ENCODE results near the gene NOLC1.

DNA sequence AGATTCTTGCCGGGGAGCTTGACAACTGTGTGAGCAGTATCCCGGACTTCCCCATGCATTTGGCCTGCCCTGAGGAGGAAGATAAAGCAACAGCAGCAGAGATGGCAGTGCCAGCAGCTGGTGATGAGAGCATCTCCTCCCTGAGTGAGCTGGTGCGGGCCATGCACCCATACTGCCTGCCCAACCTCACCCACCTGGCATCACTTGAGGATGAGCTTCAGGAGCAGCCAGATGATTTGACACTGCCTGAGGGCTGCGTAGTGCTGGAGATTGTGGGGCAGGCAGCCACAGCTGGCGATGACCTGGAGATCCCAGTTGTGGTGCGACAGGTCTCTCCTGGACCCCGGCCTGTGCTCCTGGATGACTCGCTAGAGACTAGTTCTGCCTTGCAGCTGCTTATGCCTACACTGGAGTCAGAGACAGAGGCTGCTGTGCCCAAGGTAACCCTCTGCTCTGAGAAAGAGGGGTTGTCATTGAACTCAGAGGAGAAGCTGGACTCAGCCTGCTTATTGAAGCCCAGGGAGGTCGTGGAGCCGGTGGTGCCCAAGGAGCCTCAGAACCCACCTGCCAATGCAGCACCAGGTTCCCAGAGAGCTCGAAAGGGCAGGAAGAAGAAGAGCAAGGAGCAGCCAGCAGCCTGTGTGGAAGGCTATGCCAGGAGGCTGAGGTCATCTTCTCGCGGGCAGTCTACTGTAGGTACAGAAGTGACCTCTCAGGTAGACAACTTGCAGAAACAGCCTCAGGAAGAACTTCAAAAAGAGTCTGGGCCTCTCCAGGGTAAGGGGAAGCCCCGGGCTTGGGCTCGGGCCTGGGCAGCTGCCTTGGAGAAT is 12.7 kb upstream of the NOLC1 start:
- TF ChIP-seq, protein P1, sequence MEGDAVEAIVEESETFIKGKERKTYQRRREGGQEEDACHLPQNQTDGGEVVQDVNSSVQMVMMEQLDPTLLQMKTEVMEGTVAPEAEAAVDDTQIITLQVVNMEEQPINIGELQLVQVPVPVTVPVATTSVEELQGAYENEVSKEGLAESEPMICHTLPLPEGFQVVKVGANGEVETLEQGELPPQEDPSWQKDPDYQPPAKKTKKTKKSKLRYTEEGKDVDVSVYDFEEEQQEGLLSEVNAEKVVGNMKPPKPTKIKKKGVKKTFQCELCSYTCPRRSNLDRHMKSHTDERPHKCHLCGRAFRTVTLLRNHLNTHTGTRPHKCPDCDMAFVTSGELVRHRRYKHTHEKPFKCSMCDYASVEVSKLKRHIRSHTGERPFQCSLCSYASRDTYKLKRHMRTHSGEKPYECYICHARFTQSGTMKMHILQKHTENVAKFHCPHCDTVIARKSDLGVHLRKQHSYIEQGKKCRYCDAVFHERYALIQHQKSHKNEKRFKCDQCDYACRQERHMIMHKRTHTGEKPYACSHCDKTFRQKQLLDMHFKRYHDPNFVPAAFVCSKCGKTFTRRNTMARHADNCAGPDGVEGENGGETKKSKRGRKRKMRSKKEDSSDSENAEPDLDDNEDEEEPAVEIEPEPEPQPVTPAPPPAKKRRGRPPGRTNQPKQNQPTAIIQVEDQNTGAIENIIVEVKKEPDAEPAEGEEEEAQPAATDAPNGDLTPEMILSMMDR (IDR thresholded peaks at IDR 0.05; ENCODE audit: insufficient read depth, low read length, poor library complexity, severe bottlenecking) = no peak
- no peak for TF ChIP-seq EZH2phosphoT487 (conservative IDR thresholded peaks at IDR 0.05; ENCODE audit: low read length)

Measured in SU-DHL-6 (cell line).